GM12872 (cell line): ENCODE measurements around the gene LINGO3.

Experiments used
- CTCF ChIP-seq: IDR thresholded peaks from 3 replicates; pipeline ENCODE4 v1.5.1; 2011; ENCODE audit warnings: low read depth, mild to moderate bottlenecking, low read length, moderate library complexity; ENCODE audit not compliant: insufficient read depth

Gene LINGO3

GRCh38 chr19:2306281-2306806, 1.6 kb downstream of the LINGO3 start:
- TF ChIP-seq CTCF, result no peak

- TF ChIP-seq CTCF, result no peak
Measured at GRCh38 chr19:2305452-2306280, 2.3 kb downstream of the LINGO3 start.

- TF ChIP-seq CTCF, result no peak
Measured at GRCh38 chr19:2303211-2303798, 4.6 kb downstream of the LINGO3 start.

- TF ChIP-seq CTCF, result no peak
Measured at GRCh38 chr19:2302319-2303210, 5.4 kb downstream of the LINGO3 start.

- no peak for TF ChIP-seq CTCF
Measured at GRCh38 chr19:2300533-2300932, 7.4 kb downstream of the LINGO3 start.

- TF ChIP-seq CTCF, result no peak
Measured at GRCh38 chr19:2296141-2296540, 11.8 kb downstream of the LINGO3 start.
